Germinal center (tissue), 1 donor: ENCODE results near the gene FNDC3B.
"Not testable (repeated sequence)": the region's sequence is repeated elsewhere in the genome, so short reads cannot be mapped to it uniquely, and the experiment has no call there.

Experiments
- DNase-seq: peaks from one replicate; pipeline ENCODE4 v3.0.0; 2012; ENCODE audit warnings: mixed read lengths, low spot score

FNDC3B gene

GRCh38 chr3:172340583-172340982 is 301.2 kb downstream of the FNDC3B start:
- no peak for DNase-seq

GRCh38 chr3:172341482-172342059 is 302.2 kb downstream of the FNDC3B start:
- DNase-seq = peak; percentile 38

GRCh38 chr3:172342097-172342659 is 302.8 kb downstream of the FNDC3B start:
- no peak for DNase-seq

GRCh38 chr3:172343117-172343516 is 303.7 kb downstream of the FNDC3B start:
- no peak for DNase-seq

GRCh38 chr3:172343979-172344378 is 304.6 kb downstream of the FNDC3B start:
- no peak for DNase-seq

- DNase-seq = no peak
Observed at GRCh38 chr3:172346161-172346560, 306.8 kb downstream of the FNDC3B start.

GRCh38 chr3:172347895-172348679 is 308.7 kb downstream of the FNDC3B start:
- DNase-seq = no peak

GRCh38 chr3:172351895-172352466 is 312.6 kb downstream of the FNDC3B start:
- DNase-seq = no peak

- no peak for DNase-seq
Observed at GRCh38 chr3:172352786-172353185, 313.4 kb downstream of the FNDC3B start.

GRCh38 chr3:172354931-172355499 is 315.6 kb downstream of the FNDC3B start:
- no peak for DNase-seq

- no peak for DNase-seq
Observed at GRCh38 chr3:172355836-172356235, 316.5 kb downstream of the FNDC3B start.

GRCh38 chr3:172356427-172356826 is 317.0 kb downstream of the FNDC3B start:
- DNase-seq = no peak

- no peak for DNase-seq
Observed at GRCh38 chr3:172357850-172358754, 318.7 kb downstream of the FNDC3B start.

- no peak for DNase-seq
Observed at GRCh38 chr3:172359231-172359630, 319.9 kb downstream of the FNDC3B start.

- no peak for DNase-seq
Observed at GRCh38 chr3:172359996-172360395, 320.6 kb downstream of the FNDC3B start.

- DNase-seq = no peak
Observed at GRCh38 chr3:172362583-172362982, 323.2 kb downstream of the FNDC3B start.

GRCh38 chr3:172364374-172365027 is 325.1 kb downstream of the FNDC3B start:
- no peak for DNase-seq

- no peak for DNase-seq
Observed at GRCh38 chr3:172365028-172365567, 325.7 kb downstream of the FNDC3B start.

- no peak for DNase-seq
Observed at GRCh38 chr3:172367205-172368105, 328.1 kb downstream of the FNDC3B start.

- DNase-seq = not testable (repeated sequence)
Observed at GRCh38 chr3:172368556-172368955, 329.2 kb downstream of the FNDC3B start.
